Eye (tissue), 1 donor: Measurements from ENCODE around the gene FANCB.

ENCODE experiments used
- DNase-seq: peaks from one replicate; pipeline ENCODE4 v3.0.0-alpha.2; 2015

FANCB gene

GRCh38 chrX:14832586-14832985, 40.3 kb downstream of the FANCB start:
- no peak for DNase-seq

GRCh38 chrX:14832151-14832550, 40.7 kb downstream of the FANCB start:
- DNase-seq, result no peak

GRCh38 chrX:14829643-14830042, 43.2 kb downstream of the FANCB start:
- DNase-seq, result no peak

- DNase-seq, result no peak
These were observed 46.5 kb downstream of the FANCB start for GRCh38 chrX:14826319-14826718.

GRCh38 chrX:14825851-14826250, 47.0 kb downstream of the FANCB start:
- DNase-seq, result peak; percentile 6

- DNase-seq, result no peak
These were observed 53.1 kb downstream of the FANCB start for GRCh38 chrX:14819769-14820168.

- DNase-seq, result no peak
These were observed 55.3 kb downstream of the FANCB start for GRCh38 chrX:14817571-14817970.

GRCh38 chrX:14802943-14803710, 69.7 kb downstream of the FANCB start:
- DNase-seq, result no peak

GRCh38 chrX:14801136-14801535, 71.7 kb downstream of the FANCB start:
- peak; percentile 1 for DNase-seq

- no peak for DNase-seq
These were observed 74.0 kb downstream of the FANCB start for GRCh38 chrX:14798805-14799397.
